K562 (cell line): ENCODE measurements around the gene RNF215. TPM values are rescaled to one million over a fixed set of nuclear protein-coding genes. Genes with fewer than 3 reads are reported as not detected.

Source experiments
- BRF2 ChIP-seq: IDR thresholded peaks from 3 replicates; pipeline ENCODE4 v1.6.1; 2011; ENCODE audit warnings: borderline replicate concordance, mild to moderate bottlenecking; ENCODE audit not compliant: insufficient read length, insufficient read depth
- KDM1A ChIP-seq, 2 experiments: fragments of 450-650 bp; IDR thresholded peaks; 2 replicates each; pipeline ENCODE4 v1.6.1; 2016; ENCODE audit warnings: mild to moderate bottlenecking in 2 of 2
- L3MBTL2 ChIP-seq: fragments of 450-650 bp; IDR thresholded peaks from 2 replicates; pipeline ENCODE4 v1.6.1; 2016; ENCODE audit warnings: mild to moderate bottlenecking, moderate library complexity
- MNT ChIP-seq, 2 experiments: fragments of 450-650 bp; conservative IDR thresholded peaks; 2 replicates each; pipeline ENCODE4 v1.6.1; 2017; ENCODE audit warnings: mild to moderate bottlenecking in 2 of 2, moderate library complexity in 2 of 2
- NR1H2 ChIP-seq: sonication (generic); formaldehyde crosslinking; IDR thresholded peaks from 2 replicates; pipeline ENCODE4 v1.4.0; 2020; ENCODE audit warnings: mild to moderate bottlenecking, missing genetic modification reagents
- POLR3G ChIP-seq: IDR thresholded peaks from 2 replicates; pipeline ENCODE4 v1.6.1; 2011; ENCODE audit not compliant: insufficient read length, insufficient replicate concordance; ENCODE audit errors: extremely low read depth
- RBM25 ChIP-seq: fragments of 200-400 bp; formaldehyde crosslinking; IDR thresholded peaks from 2 replicates; pipeline ENCODE4 v1.6.1; 2018; ENCODE audit warnings: low read length, low read depth, moderate library complexity; ENCODE audit not compliant: severe bottlenecking
- SNAPC5 ChIP-seq: fragments of 250-450 bp; sonication (Bioruptor Pico); IDR thresholded peaks from 2 replicates; pipeline ENCODE4 v1.8.0; 2021; ENCODE audit warnings: moderate library complexity, mild to moderate bottlenecking, inconsistent platforms
- SRSF1 ChIP-seq: fragments of 200-400 bp; formaldehyde crosslinking; IDR thresholded peaks from 2 replicates; pipeline ENCODE4 v1.6.1; 2017; ENCODE audit warnings: mild to moderate bottlenecking, low read depth, low read length, moderate library complexity
- WHSC1 ChIP-seq: IDR thresholded peaks from one replicate; pipeline ENCODE4 v1.6.1; 2012; ENCODE audit warnings: low read length, control low read depth, inconsistent platforms
- ZEB2 ChIP-seq: fragments of 450-650 bp; IDR thresholded peaks from 2 replicates; pipeline ENCODE4 v1.6.1; 2016
- ZNF124 ChIP-seq: sonication (generic); formaldehyde crosslinking; IDR thresholded peaks from 2 replicates; pipeline ENCODE4 v1.8.1; 2022; ENCODE audit warnings: missing genetic modification reagents
- ZNF140 ChIP-seq: fragments of 250-450 bp; sonication (Bioruptor Pico); IDR thresholded peaks from 2 replicates; pipeline ENCODE4 v1.8.0; 2021; ENCODE audit warnings: moderate library complexity, mild to moderate bottlenecking, inconsistent platforms
- ZNF354B ChIP-seq: fragments of 250-450 bp; sonication (Bioruptor Pico); IDR thresholded peaks from 2 replicates; pipeline ENCODE4 v1.4.0; 2020
- ZNF57 ChIP-seq: fragments of 450-650 bp; formaldehyde crosslinking; IDR thresholded peaks from 2 replicates; pipeline ENCODE4 v1.4.0; 2020; ENCODE audit warnings: mild to moderate bottlenecking, moderate library complexity
- polyA plus RNA-seq, 8 experiments: library from polyadenylated mRNA; depleted of rRNA in 4 of 8; stranded (reverse) in 5 of 8; unstranded in 3 of 8; fragments of >200 nt; fragmentation: Nextera tagmentation in 2 of 8; fragmentation: Illumina TruSeq in 1 of 8; extraction: Ambion mirVana in 2 of 8; extraction: Trizol in 1 of 8; gene quantifications; 2 replicates each; pipeline versions ENCODE4 v1.2.1 to v1.2.3, GENCODE V29; 2011 to 2014; ENCODE audit warnings: inconsistent platforms in 1 of 8, missing spikeins in 1 of 8
- total RNA-seq, 7 experiments: library from RNA; depleted of rRNA in 6 of 7; stranded (reverse); fragments of >200 nt in 6 of 7; fragmentation: Illumina TruSeq in 2 of 7; extraction: Trizol in 2 of 7; gene quantifications; 2 replicates each; pipeline versions ENCODE4 v1.2.1 to v1.2.3, GENCODE V29; 2011 to 2021; ENCODE audit warnings: low replicate concordance in 1 of 7
- TF ChIP-seq, protein P1 (sequence below), 2 experiments: fragments of 450-650 bp; IDR thresholded peaks; 2 replicates each; pipeline ENCODE4 v1.6.1; 2016; ENCODE audit warnings: mild to moderate bottlenecking in 2 of 2, borderline replicate concordance in 1 of 2, low read depth in 1 of 2, moderate library complexity in 1 of 2

RNF215 gene
- total and polyA plus RNA-seq, 9 of the 15 experiments (the other 6 are each of a cell fraction or from before 2014, with no cell fraction given) = 0.08 to 9.8 (median 2.7) TPM

- TF ChIP-seq KDM1A (IDR thresholded peaks at IDR 0.05) (no peak), POLR3G (no peak), ZNF124 (CRISPR knock-in tag) (no peak), ZEB2 (no peak), ZNF140 (CRISPR knock-in tag) (no peak), L3MBTL2 (peak; percentile 25; the same call in 1 of the 2 replicates), ZNF57 (CRISPR knock-in tag) (no peak), WHSC1 (no peak), SNAPC5 (CRISPR knock-in tag) (no peak), SRSF1 (no peak), BRF2 (no peak), RBM25 (peak; percentile 30), MNT (conservative IDR thresholded peaks at IDR 0.05) (peak; percentile 51 to 83), ZNF354B (CRISPR knock-in tag) (no peak), NR1H2 (no peak)
- TF ChIP-seq, protein P1, sequence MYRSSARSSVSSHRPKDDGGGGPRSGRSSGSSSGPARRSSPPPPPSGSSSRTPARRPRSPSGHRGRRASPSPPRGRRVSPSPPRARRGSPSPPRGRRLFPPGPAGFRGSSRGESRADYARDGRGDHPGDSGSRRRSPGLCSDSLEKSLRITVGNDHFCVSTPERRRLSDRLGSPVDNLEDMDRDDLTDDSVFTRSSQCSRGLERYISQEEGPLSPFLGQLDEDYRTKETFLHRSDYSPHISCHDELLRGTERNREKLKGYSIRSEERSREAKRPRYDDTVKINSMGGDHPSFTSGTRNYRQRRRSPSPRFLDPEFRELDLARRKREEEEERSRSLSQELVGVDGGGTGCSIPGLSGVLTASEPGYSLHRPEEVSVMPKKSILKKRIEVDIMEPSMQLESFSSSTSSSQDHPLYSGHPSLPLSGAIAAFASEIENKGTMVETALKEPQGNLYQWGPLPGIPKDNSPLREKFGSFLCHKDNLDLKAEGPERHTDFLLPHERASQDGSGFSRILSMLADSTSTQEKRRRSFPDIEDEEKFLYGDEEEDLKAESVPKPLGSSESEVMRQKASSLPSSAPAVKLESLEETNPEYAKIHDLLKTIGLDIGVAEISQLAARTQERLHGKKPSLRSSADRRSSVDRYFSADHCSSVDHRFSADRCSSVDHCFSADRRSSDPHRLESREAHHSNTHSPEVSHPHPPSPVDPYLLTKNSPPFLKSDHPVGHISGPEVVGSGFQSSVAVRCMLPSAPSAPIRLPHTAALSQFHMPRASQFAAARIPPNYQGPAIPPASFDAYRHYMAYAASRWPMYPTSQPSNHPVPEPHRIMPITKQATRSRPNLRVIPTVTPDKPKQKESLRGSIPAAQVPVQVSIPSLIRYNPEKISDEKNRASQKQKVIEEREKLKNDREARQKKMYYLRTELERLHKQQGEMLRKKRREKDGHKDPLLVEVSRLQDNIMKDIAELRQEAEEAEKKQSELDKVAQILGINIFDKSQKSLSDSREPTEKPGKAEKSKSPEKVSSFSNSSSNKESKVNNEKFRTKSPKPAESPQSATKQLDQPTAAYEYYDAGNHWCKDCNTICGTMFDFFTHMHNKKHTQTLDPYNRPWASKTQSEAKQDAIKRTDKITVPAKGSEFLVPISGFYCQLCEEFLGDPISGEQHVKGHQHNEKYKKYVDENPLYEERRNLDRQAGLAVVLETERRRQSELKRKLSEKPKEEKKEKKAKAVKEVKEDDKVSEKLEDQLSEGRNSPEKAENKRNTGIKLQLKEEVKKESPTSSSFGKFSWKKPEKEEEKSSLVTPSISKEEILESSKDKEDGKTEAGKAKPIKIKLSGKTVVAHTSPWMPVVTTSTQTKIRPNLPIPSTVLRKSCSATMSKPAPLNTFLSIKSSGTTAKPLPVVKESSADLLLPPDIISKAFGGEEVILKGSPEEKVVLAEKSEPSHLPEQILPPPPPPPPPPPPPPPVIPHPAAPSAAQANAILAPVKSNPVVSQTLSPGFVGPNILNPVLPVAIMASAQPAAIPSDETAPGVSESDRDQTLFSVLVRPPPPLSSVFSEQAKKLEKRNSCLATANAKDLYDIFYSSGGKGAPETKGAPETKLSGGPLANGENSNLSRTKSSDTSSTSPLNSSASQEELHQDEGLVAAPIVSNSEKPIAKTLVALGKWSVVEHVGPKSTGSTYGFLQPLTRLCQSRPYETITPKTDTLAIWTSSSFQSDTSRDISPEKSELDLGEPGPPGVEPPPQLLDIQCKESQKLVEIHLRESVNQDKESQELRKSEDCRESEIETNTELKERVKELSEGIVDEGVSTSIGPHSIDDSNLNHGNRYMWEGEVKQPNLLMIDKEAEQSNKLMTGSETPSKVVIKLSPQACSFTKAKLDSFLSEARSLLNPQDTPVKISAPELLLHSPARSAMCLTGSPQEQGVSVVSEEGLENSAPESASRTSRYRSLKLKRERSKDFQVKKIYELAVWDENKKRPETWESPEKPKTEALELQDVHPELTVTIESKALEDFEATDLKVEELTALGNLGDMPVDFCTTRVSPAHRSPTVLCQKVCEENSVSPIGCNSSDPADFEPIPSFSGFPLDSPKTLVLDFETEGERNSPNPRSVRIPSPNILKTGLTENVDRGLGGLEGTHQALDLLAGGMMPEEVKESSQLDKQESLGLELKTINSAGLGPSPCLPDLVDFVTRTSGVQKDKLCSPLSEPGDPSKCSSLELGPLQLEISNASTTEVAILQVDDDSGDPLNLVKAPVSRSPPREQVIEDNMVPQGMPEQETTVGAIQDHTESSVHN (IDR thresholded peaks at IDR 0.05; ENCODE audit: borderline replicate concordance in 1 of 2, low read depth in 1 of 2) = no peak
Measured at GRCh38 chr22:30356449-30357235, 30.6 kb downstream of the RNF215 start, which contains the start of the genes CCDC157 and SF3A1 (continued).
